ENCODE data around the gene PHIP. TPM values are rescaled to one million over a fixed set of nuclear protein-coding genes. Genes with fewer than 3 reads are reported as not detected.

PHIP gene
- total and polyA plus RNA-seq, 2 of the 8 experiments (the other 6 are each of a cell fraction or from before 2014, with no cell fraction given), result 7.3 to 56.2 TPM

DNA sequence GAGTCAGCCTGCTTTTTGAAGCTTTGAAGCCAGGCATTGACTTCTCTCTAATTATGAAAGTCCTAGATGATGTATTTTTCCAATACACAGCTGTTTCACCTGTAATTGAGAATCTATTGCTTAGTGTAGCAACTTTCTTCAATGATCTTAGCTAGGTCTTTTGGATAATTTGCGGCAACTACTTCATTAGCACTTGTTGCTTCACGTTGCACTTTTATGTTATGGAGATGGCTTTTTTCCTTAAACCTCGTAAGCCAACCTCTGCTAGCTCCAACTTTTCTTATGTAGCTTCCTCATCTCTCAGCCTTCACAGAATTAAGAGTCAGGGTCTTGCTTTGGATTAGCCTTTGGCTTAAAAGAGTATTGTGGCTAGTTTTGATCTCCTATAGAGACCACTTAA, 44.8 kb downstream of the PHIP start:
- ChIA-PET POLR2A (ENCODE audit: partially characterized antibody) (interaction anchor here (1.0 to 1.4 kb wide), 3 partner anchors 9 to 34 kb away, joined by 3 to 4 read pairs (median 3); no protein-coding TSS in a partner anchor), CTCF (ENCODE audit: partially characterized antibody) (no interaction called here)
- Histone ChIP-seq H4K91ac (replicated peaks; ENCODE audit: insufficient read length, low read length) (no peak overlapping the region), H3K23me2 (ENCODE audit: low read depth, low read length) (no peaks in the 10 kb centered on the region; the same call in 1 of the 2 replicates), H2BK15ac (ENCODE audit: low read length) (no peak overlapping the region), H2AK5ac (ENCODE audit: low read depth, low read length) (no peak overlapping the region), H2BK5ac (ENCODE audit: low read depth, low read length) (no peak overlapping the region), H3K4me2 (ENCODE audit: insufficient read depth in 1 of 2, low read depth in 2 of 2, low read length in 2 of 2) (no peak overlapping the region), H3K27me3 (replicated peaks in 1 of 4; ENCODE audit: control insufficient read depth in 3 of 4, extremely low read depth in 1 of 4, insufficient read depth in 3 of 4, low read length in 3 of 4) (no peaks in the 10 kb centered on the region), H2BK12ac (ENCODE audit: low read depth, low read length) (no peak overlapping the region), H4K20me1 (replicated peaks in 1 of 2; ENCODE audit: control insufficient read depth in 1 of 2, insufficient read depth in 2 of 2, low read length in 2 of 2) (peaks cover 4 to 5% of the 10 kb centered on the region in 2 experiments), H3K14ac (ENCODE audit: insufficient read length) (no peak overlapping the region), H3K23ac (ENCODE audit: insufficient read length) (no peak overlapping the region), H4K5ac (ENCODE audit: insufficient read length, low read depth, low read length) (no peak overlapping the region), H2AFZ (ENCODE audit: low read length) (no peak overlapping the region), H2BK120ac (replicated peaks; ENCODE audit: low read depth, low read length) (no peak overlapping the region), H3K79me1 (ENCODE audit: low read depth, low read length) (peaks cover 2% of the 10 kb centered on the region; the same call in 1 of the 2 replicates), H3K4ac (replicated peaks; ENCODE audit: insufficient read length, low read depth, low read length) (no peak overlapping the region), H3K56ac (replicated peaks; ENCODE audit: insufficient read length, low read depth, low read length) (no peak overlapping the region), H3K27ac (ENCODE audit: low read depth, low read length) (no peak overlapping the region), H3K4me1 (replicated peaks in 1 of 4; ENCODE audit: control insufficient read depth in 3 of 4, insufficient read depth in 4 of 4, low read length in 3 of 4) (no peaks in the 10 kb centered on the region), H3K18ac (ENCODE audit: extremely low read depth, low read length) (no peak overlapping the region; the same call in 1 of the 2 replicates), H3K79me2 (ENCODE audit: control insufficient read depth in 1 of 2, insufficient read depth in 2 of 2, low read length in 2 of 2) (peaks cover 0 to 90% of the 10 kb centered on the region in 2 experiments; a peak in 3 of 4 replicates), H3K9me3 (ENCODE audit: insufficient read depth in 2 of 2, low read depth in 1 of 2, low read length in 1 of 2) (no peaks in the 10 kb centered on the region), H3K4me3 (ENCODE audit: extremely low read depth in 1 of 4, insufficient read depth in 2 of 4, low read depth in 3 of 4, low read length in 4 of 4) (no peak overlapping the region), H2BK20ac (ENCODE audit: low read length) (no peak overlapping the region), H3K9ac (replicated peaks in 1 of 4; ENCODE audit: extremely low read depth in 1 of 4, low read depth in 3 of 4, low read length in 3 of 4) (no peak overlapping the region), H3K36me3 (ENCODE audit: control insufficient read depth in 2 of 4, insufficient read depth in 4 of 4, low read length in 3 of 4) (peaks cover 0 to 33% (median 7%) of the 10 kb centered on the region in 4 experiments; a peak in 4 of 8 replicates), H4K8ac (ENCODE audit: extremely low read depth, insufficient read depth, low read length) (no peak overlapping the region)
- DNase-seq (ENCODE audit: low read depth in 1 of 2, low spot score in 2 of 2) (no peak), FAIRE-seq (no peak)
- TF ChIP-seq RBBP5 (IDR thresholded peaks at IDR 0.05; ENCODE audit: borderline replicate concordance, low read depth, low read length), result no peak
- no peak for TF ChIP-seq ATF3 (IDR thresholded peaks at IDR 0.05; ENCODE audit: insufficient read depth, low read depth, low read length)
- TF ChIP-seq CTBP2 (IDR thresholded peaks at IDR 0.05; ENCODE audit: borderline replicate concordance, insufficient read depth, insufficient read length, low read length), result no peak
- TF ChIP-seq GABPA (IDR thresholded peaks at IDR 0.05; ENCODE audit: borderline replicate concordance, insufficient read depth, low read length), result no peak
- TF ChIP-seq EGR1 (IDR thresholded peaks at IDR 0.05; ENCODE audit: borderline replicate concordance, low read depth, low read length), result no peak
- 88% methylated on average over 3 of the region's 3 CpGs; no CpG with 5 or more reads in 1 of the 2 experiments for WGBS, 2 experiments (ENCODE audit: extremely low coverage in 1 of 2, insufficient coverage in 1 of 2, insufficient read length in 1 of 2, insufficient replicate concordance in 2 of 2, low coverage in 1 of 2, low lambda C conversion rate in 2 of 2, missing lambda C conversion rate in 1 of 2)

Measured in H1 (cell line).